Loucy (cell line): ENCODE measurements around the gene SLC8B1.

ENCODE experiments used
- H2AFZ ChIP-seq: fragments of 200-600 bp; sonication (generic); 2 replicates; pipeline ENCODE4 v1.6.0; 2016; ENCODE audit warnings: antibody characterized with exemption, mild to moderate bottlenecking, low read length, moderate library complexity
- H3F3A ChIP-seq: fragments of 200-600 bp; 2 replicates; pipeline ENCODE4 v1.6.0; 2016; ENCODE audit warnings: antibody characterized with exemption, low read depth, mild to moderate bottlenecking
- H3K27me3 ChIP-seq: fragments of 200-600 bp; sonication (generic); 2 replicates; pipeline ENCODE4 v1.6.1; 2014; ENCODE audit warnings: low read length, mild to moderate bottlenecking; ENCODE audit not compliant: insufficient read depth, poor library complexity, severe bottlenecking
- H3K36me3 ChIP-seq: fragments of 200-600 bp; sonication (generic); 2 replicates; pipeline ENCODE4 v1.6.1; 2016; ENCODE audit warnings: low read length; ENCODE audit not compliant: insufficient read depth
- H3K4me1 ChIP-seq: fragments of 200-600 bp; sonication (generic); 2 replicates; pipeline ENCODE4 v1.5.1; 2014; ENCODE audit warnings: low read length, mild to moderate bottlenecking; ENCODE audit not compliant: insufficient read depth, poor library complexity, severe bottlenecking
- H3K4me2 ChIP-seq: fragments of 200-600 bp; sonication (generic); 2 replicates; pipeline ENCODE4 v1.6.0; 2014; ENCODE audit warnings: antibody characterized with exemption, low read length, low read depth, mild to moderate bottlenecking; ENCODE audit not compliant: poor library complexity, severe bottlenecking
- H3K4me3 ChIP-seq: fragments of 200-600 bp; sonication (generic); 2 replicates; pipeline ENCODE4 v1.5.1; 2014; ENCODE audit warnings: low read length, mild to moderate bottlenecking, mixed read lengths; ENCODE audit not compliant: poor library complexity, severe bottlenecking
- H3K79me2 ChIP-seq: fragments of 200-600 bp; sonication (generic); 2 replicates; pipeline ENCODE4 v1.6.1; 2014; ENCODE audit warnings: low read length; ENCODE audit not compliant: insufficient read depth
- H3K9ac ChIP-seq: fragments of 200-600 bp; sonication (generic); 2 replicates; pipeline ENCODE4 v1.6.0; 2014; ENCODE audit warnings: mild to moderate bottlenecking, low read depth, low read length, moderate library complexity; ENCODE audit not compliant: poor library complexity, severe bottlenecking
- H3K9me2 ChIP-seq: fragments of 200-600 bp; sonication (generic); replicated peaks from 2 replicates; pipeline ENCODE4 v1.6.1; 2016; ENCODE audit warnings: low read depth, low read length, mixed read lengths
- H3K9me3 ChIP-seq: fragments of 200-600 bp; sonication (generic); 2 replicates; pipeline ENCODE4 v1.6.1; 2014; ENCODE audit warnings: mild to moderate bottlenecking, antibody characterized with exemption, low read length, low read depth; ENCODE audit not compliant: insufficient read depth
- H4K20me1 ChIP-seq: fragments of 200-600 bp; sonication (generic); 2 replicates; pipeline ENCODE4 v1.6.0; 2014; ENCODE audit warnings: antibody characterized with exemption, low read length, mild to moderate bottlenecking; ENCODE audit not compliant: insufficient read depth, poor library complexity, severe bottlenecking
- CTCF ChIP-seq: fragments of 200-600 bp; sonication (generic); conservative IDR thresholded peaks from 2 replicates; pipeline ENCODE4 v1.5.1; 2014; ENCODE audit warnings: mild to moderate bottlenecking, antibody characterized with exemption, low read length
- EZH2phosphoT487 ChIP-seq: fragments of 200-600 bp; IDR thresholded peaks from 2 replicates; pipeline ENCODE4 v1.6.1; 2018; ENCODE audit warnings: antibody characterized with exemption, mild to moderate bottlenecking, moderate library complexity, borderline replicate concordance

The SLC8B1 gene

GRCh38 chr12:113253532-113254285 is 81.2 kb downstream of the SLC8B1 start:
- H3K36me3 ChIP-seq = no peaks in the 10 kb centered on the region
- H3K9ac ChIP-seq = no peak overlapping the region
- no peaks in the 10 kb centered on the region for H3K9me2 ChIP-seq
- H3K9me3 ChIP-seq = no peaks in the 10 kb centered on the region
- H3K4me3 ChIP-seq = no peak overlapping the region
- no peaks in the 10 kb centered on the region for H4K20me1 ChIP-seq
- H3K79me2 ChIP-seq = no peaks in the 10 kb centered on the region
- no peaks in the 10 kb centered on the region for H3K27me3 ChIP-seq
- H2AFZ ChIP-seq = no peak overlapping the region
- no peaks in the 10 kb centered on the region for H3F3A ChIP-seq
- H3K4me1 ChIP-seq = no peaks in the 10 kb centered on the region
- H3K4me2 ChIP-seq = no peak overlapping the region
- TF ChIP-seq CTCF (no peak), EZH2phosphoT487 (no peak)

- H3K27me3 ChIP-seq = no peaks in the 10 kb centered on the region
- no peaks in the 10 kb centered on the region for H3K4me1 ChIP-seq
- H3K4me3 ChIP-seq = no peak overlapping the region
- H3K36me3 ChIP-seq = no peaks in the 10 kb centered on the region
- no peaks in the 10 kb centered on the region for H3K9me3 ChIP-seq
- H3K4me2 ChIP-seq = no peak overlapping the region
- H2AFZ ChIP-seq = no peak overlapping the region
- no peaks in the 10 kb centered on the region for H3K79me2 ChIP-seq
- H3K9ac ChIP-seq = no peak overlapping the region
- TF ChIP-seq CTCF (no peak), EZH2phosphoT487 (no peak)
- H4K20me1 ChIP-seq = no peaks in the 10 kb centered on the region
- H3K9me2 ChIP-seq = no peaks in the 10 kb centered on the region
- H3F3A ChIP-seq = no peaks in the 10 kb centered on the region
Measured at GRCh38 chr12:113252494-113252893, 82.4 kb downstream of the SLC8B1 start.

GRCh38 chr12:113251404-113252070 is 83.4 kb downstream of the SLC8B1 start:
- no peak overlapping the region for H2AFZ ChIP-seq
- no peak overlapping the region for H3K4me3 ChIP-seq
- TF ChIP-seq EZH2phosphoT487 (no peak), CTCF (no peak)
- H3K9me3 ChIP-seq = no peaks in the 10 kb centered on the region
- H3K36me3 ChIP-seq = no peaks in the 10 kb centered on the region
- H3K79me2 ChIP-seq = no peaks in the 10 kb centered on the region
- no peaks in the 10 kb centered on the region for H3F3A ChIP-seq
- H3K4me1 ChIP-seq = no peaks in the 10 kb centered on the region
- no peaks in the 10 kb centered on the region for H4K20me1 ChIP-seq
- no peaks in the 10 kb centered on the region for H3K9me2 ChIP-seq
- no peak overlapping the region for H3K9ac ChIP-seq
- H3K27me3 ChIP-seq = no peaks in the 10 kb centered on the region
- no peak overlapping the region for H3K4me2 ChIP-seq
